AG08396 (cell line): ENCODE results near the gene LRFN3.
"Not testable (repeated sequence)": the region's sequence is repeated elsewhere in the genome, so short reads cannot be mapped to it uniquely, and the experiment has no call there.

Experiments used
- DNase-seq: peaks from one replicate; pipeline ENCODE4 v3.0.0; 2012; ENCODE audit warnings: low spot score, mixed read lengths

The LRFN3 gene

GRCh38 chr19:35935911-35936737, at the start of gene LRFN3:
TSS of gene LRFN3 (plus strand) at chr19:35936374. CDS start at chr19:35939426, 3,052 bp downstream.
- peak; percentile 89 for DNase-seq

GRCh38 chr19:35887197-35887596, 49.0 kb upstream of the LRFN3 start:
- DNase-seq, result no peak

- DNase-seq, result no peak
Measured at GRCh38 chr19:35888398-35888797, 47.8 kb upstream of the LRFN3 start.

- no peak for DNase-seq
Measured at GRCh38 chr19:35889370-35890112, 46.6 kb upstream of the LRFN3 start.

- DNase-seq, result no peak
Measured at GRCh38 chr19:35890113-35890650, 46.0 kb upstream of the LRFN3 start.

- DNase-seq, result not testable (repeated sequence)
Measured at GRCh38 chr19:35891819-35892218, 44.4 kb upstream of the LRFN3 start.

- DNase-seq, result no peak
Measured at GRCh38 chr19:35894342-35894741, 41.8 kb upstream of the LRFN3 start.

GRCh38 chr19:35895911-35896642, 40.1 kb upstream of the LRFN3 start:
- no peak for DNase-seq

- no peak for DNase-seq
Measured at GRCh38 chr19:35896643-35897040, 39.5 kb upstream of the LRFN3 start.

GRCh38 chr19:35897706-35898451, 38.3 kb upstream of the LRFN3 start:
- DNase-seq, result no peak

GRCh38 chr19:35898499-35898809, 37.7 kb upstream of the LRFN3 start:
- no peak for DNase-seq

GRCh38 chr19:35899547-35900214, 36.5 kb upstream of the LRFN3 start:
- DNase-seq, result peak; percentile 90

- DNase-seq, result peak; percentile 82
Measured at GRCh38 chr19:35901055-35901644, 35.0 kb upstream of the LRFN3 start.

GRCh38 chr19:35901854-35902661, 34.1 kb upstream of the LRFN3 start, which contains the start of gene HCST:
TSS of gene HCST (plus strand) at chr19:35902529. CDS start at chr19:35902594, 65 bp downstream.
- DNase-seq, result no peak

GRCh38 chr19:35902870-35903475, 33.2 kb upstream of the LRFN3 start:
- no peak for DNase-seq

GRCh38 chr19:35903550-35904179, 32.5 kb upstream of the LRFN3 start:
- DNase-seq, result peak; percentile 74

- DNase-seq, result no peak
Measured at GRCh38 chr19:35904311-35905068, 31.7 kb upstream of the LRFN3 start.

- DNase-seq, result no peak
Measured at GRCh38 chr19:35905178-35905727, 30.9 kb upstream of the LRFN3 start.
